HUDEP-2 (cell line): Measurements from ENCODE around the gene XPR1.
A peak's percentile ranks its signal among the peaks of the same experiment; 100 is the strongest.
"Not testable (repeated sequence)": the region's sequence is repeated elsewhere in the genome, so short reads cannot be mapped to it uniquely, and the experiment has no call there.

ENCODE experiments used
- DNase-seq, 76 experiments: peaks; one replicate each; lab custom pipeline; 2025; ENCODE audit not compliant: unreplicated experiment in 76 of 76; lab: John Stamatoyannopoulos, UW

Gene XPR1

DNA sequence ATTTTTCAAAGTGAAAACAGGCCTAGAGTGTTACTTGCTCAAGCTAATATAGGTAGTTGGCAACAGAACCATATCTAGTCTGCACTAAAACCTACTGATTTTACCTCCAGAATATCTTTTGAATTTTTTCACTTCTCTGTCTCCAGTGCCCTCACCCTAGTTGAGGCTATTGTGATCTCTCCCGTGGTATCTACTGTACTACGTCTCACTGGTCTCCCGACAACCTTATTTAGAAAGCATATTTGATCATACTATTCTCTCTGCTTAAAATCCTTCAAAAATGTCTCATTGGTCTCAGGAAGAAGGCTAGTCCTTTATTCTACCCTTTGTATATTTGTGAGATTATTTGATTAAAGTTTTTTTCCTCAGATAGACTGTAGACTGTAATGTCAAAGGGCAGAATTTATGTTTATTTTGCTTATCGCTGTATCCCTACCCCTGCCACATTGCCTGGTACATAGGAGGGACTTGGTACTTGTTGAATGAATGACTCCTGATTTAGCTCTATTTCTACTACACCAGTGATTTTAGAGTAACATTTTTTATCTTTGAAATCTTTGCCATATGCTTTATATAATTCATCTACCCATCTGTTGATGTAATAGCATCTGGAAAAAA is 145.4 kb downstream of the XPR1 start:
- no peak for DNase-seq

DNA sequence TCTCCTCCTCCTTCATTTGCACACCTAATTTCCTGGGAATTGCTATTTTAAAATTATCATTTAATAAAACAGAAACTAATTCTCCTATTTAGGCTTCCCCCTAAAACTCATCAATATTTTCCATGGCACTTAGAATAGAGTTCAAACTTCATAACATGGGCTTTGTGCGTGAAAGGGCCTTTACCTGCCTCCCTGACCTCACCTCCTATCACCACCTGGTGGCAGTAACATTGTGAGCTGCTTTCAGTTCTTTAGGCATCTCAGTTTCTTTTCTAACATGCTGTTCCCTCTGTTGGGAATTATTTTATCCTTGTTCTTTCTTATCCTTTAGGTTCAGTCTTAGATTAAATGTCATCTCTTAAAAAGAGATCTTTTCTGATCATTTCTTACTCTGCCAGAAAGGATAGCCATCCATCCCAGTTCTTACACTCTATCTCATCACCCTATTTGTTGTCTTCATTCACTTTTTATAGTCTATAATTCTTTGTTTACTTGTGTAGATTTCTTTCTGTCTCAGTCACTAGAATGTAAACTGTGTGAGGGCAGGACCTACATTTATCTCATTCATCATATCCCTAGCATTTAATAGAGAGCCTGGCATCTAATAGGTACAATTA is 147.1 kb downstream of the XPR1 start:
- peak in 1 of 76 experiments; percentile 4 for DNase-seq

DNA sequence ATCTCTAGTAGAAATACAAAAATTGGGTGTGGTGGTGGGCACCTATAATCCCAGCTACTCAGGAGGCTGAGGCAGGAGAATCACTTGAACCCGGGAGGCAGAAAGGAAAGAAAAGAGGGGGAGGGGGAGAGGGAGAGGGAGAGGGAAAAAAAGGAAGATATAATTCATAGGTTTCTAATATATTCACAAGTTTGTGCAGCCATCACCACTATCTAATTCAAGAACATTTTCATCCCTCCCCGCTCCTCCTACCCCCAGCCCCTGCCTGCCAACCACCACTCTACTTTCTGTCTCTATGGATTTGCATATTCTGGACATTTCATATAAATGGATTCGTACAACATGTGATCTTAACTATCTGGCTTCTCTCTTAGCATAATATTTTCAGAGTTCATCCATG is 147.8 kb downstream of the XPR1 start:
- DNase-seq: no peak

DNA sequence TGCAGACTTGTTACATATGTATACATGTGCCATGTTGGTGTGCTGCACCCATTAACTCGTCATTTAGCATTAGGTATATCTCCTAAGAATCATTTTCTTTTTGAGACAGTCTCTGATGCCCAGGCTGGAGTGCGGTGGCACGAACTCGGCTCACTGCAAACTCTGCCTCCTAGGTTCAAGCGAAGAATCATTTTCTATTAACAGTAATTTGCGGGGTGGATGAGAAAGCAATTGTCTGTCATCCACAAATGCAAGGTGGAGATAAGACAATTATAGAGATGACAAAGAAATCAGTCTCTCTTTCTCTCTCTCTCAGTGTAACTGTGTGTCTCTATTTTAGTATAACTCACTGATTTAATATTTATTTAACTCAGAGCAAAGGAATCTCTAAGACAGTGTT is 149.9 kb downstream of the XPR1 start:
- DNase-seq: no peak

DNA sequence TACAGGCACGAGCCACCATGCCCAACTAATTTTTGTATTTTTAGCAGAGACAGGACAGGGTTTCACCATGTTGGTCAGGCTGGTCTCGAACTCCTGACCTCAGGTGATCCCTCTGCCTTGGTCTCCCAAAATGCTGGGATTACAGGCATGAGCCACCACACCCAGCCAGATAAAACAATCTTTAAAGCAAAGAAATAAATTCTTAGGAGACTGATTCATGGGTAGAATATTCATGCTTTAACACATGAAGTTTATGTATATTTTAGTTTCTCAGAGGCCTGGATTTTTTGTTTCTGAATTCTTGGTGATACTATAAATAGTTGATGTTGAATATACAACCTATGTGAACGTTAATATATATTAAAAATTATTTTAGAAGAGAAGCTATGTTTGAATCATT is 153.5 kb downstream of the XPR1 start:
- no peak for DNase-seq

DNA sequence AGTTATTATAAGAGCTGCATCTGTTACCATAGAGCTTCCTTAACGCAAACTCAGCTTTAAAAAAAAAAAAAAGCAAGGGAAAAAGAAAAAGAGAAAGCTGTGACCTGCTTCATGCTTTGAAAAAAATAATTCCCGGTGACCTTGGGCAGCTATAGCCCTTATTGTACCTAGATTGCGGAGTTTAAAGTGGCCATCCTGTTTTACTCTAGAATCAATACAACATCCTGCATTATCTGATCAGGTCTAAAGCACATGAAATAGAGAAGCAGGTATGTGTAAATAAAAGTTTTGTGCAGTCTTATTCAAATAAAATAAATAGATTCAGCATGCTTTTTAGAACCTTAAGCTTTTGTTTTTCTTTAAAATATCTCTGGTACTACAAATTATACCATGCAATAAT is 154.1 kb downstream of the XPR1 start:
- DNase-seq: no peak

DNA sequence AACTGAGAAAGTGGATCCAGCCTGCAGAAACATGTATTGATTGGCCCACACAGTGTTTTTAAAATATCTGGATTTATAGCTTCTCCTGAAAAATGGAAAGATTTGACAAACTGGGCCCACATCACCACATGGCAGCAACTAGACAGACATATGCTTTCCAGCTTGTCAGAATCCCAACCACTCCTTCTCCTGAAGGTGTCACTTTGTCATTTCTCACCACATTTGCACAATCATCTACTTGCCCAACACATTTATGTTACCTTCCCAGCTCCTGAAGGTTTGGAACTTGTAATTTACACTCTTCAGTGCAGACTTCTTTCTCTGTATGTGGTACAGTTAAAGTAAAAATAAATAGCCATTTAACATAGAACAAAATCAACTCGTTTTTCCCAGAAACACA is 154.8 kb downstream of the XPR1 start:
- no peak for DNase-seq

DNA sequence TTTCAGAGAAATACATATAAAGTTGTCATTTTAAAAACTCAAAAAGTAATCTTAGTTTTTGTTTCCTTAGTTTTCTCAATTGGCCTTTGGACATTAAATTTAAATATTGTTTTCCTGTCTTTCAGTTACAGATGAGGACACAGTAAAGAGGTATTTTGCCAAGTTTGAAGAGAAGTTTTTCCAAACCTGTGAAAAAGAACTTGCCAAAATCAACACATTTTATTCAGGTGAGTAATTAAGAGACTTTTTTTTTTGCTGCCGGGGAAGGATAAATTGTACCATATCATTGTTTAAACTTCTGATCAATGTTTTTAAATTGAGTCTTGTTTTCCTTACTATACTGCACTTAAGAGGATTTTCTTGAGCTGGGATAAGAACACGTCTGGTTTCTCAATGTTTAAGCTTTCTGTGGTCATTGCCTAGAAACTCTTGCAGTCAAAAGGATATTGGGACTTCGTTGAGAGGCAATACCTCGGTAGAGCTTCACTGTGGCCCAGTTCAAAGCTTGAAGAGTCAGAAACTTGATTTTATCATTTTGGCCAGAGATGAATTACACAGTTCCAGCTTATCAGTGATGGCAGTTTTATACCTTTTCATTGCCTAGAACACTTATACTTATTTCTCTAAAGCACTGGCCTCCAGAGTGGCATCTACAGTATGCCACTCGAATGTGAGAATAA is 155.9 kb downstream of the XPR1 start:
- DNase-seq: no peak

DNA sequence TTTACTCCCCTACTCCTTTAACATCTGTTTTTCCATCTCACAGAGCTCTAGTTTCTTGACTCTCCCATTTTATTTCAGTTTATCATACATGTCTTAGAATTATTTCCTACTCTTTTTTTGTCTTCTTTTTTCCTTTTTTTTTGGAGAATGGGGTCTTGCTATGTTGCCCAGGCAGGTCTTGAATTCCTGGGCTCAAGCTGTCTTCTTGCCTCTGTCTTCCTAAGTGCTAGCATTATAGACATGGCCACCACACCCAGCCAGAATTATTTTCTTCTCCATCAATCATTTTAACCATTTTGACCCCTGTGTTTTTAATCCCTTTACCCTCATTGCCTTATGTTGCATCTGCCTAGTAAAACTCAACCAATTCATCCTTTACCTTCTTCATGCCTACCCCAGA is 157.6 kb downstream of the XPR1 start:
- DNase-seq: no peak

DNA sequence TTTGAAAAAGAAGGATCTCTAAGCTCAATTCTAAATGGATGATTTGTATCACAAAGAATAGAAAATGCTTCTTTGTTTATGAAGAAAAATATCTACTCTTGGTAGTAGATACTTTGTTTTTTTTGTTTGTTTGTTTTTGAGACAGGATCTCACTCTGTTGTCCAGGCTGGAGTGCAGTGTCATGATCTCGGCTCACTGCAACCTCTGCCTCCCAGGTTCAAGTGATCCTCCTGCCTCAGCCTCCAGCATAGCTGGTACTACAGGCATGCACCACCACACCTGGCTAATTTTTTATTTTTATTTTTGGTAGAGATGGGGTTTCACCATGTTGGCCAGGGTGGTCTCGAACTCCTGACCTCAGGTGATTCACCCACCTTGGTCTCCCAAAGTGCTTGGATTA is 159.3 kb downstream of the XPR1 start:
- DNase-seq: not testable (repeated sequence)

DNA sequence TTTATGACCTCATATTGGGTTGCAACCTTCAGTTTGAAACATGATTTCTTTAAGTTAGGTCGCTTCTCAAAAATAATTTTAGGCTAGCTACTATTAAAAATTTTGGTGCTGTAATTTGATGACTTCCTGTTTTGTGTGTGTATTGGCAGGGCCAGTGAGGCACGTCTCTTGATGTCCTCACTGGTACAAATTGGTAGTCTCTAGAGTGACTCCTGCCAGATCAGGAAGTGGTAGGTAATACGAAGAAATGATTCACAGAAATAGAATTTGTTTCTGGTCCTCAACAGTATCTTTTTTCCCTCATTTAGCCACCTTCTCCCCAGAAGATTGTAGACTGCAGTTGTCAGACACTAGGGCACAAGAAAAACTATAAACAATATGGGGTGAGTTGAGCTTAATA is 160.0 kb downstream of the XPR1 start:
- no peak for DNase-seq

DNA sequence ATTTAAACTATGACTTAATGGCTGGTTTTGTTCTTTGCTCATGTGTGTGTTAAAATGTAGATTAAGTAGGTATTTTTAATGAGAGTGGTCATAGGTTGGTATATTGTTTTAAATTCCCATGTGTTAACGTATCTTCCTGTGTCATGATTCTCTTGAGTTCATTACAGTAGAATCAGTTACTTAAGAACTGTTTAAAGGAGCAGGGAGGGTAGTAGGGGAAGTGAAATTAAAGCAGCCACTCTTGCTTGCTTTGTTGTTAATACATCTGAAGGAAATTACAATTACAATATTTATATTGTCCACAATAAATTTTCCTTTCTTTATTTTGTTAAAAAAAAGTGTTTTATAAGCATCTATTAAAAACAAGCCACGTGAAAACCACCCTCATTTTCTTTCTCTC is 161.6 kb downstream of the XPR1 start:
- DNase-seq: no peak

DNA sequence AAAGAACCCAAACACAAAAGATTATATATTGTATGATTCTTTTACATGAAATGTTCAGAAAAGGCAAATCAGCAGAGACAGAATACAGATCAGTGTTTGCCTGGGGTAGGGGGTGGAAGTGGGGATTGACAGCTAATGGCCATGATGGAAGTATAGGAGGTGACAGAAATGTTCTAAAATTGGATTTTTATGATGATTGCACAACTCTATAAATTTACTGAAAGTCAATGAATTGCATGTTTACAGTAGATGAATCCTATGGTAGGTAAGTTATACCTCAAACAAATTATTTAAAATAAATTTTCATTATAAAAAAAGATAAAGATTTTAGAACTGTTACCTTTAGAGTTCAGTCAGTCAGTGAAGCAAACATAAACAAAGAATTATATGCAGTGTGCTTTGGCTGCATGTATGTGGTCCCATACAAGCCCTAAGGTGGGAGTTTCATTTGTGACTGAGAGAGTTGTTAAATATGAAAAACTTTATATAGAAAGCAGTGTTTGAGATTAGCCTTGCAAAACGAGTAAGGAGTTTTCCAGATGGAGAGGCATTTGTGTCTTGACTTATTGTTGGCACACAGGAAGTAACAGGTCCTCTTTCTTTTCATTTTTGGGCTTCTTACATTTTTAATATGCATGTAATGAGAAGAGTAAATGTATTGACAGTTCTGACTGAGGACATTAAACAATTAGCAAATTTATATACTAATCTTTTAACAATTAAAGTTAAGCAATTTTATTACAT is 165.2 kb downstream of the XPR1 start:
- DNase-seq: no peak

DNA sequence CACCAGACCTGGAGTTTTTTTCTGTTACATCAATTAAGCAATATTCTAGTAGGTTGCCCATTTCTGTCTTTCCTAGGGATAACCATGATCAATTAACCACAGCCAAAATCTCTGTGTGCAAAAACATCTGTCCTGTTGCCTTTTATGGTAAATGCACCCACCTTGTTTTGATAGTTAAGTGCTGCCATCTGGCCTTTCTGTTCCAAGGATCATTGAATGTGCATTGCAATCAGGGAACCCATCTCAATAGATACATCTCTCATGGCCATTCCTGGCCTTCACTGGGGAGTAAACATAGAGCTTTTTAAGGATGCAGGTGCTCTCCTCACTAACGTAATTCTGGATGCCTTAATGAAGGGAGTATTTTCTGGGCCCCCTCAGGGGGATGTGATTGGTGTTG is 169.1 kb downstream of the XPR1 start:
- no peak for DNase-seq

DNA sequence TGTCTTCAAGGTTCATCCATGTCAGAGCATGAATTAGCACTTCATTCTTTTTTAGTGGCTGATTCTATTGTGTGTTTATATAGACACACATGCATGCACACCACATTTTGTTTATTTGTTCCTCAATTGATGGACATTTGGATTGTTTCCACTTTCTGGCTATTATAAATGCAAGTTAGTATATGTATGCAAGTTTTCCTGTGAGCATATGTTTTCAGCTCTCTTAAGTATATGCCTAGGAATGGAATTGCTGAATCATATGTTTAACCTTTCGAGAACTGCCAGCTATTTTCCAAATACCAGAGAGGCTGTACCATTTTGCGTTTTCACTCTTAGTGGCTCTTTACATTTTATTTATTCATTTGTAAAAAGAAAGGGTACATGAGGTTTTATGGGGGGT is 171.0 kb downstream of the XPR1 start:
- no peak for DNase-seq

DNA sequence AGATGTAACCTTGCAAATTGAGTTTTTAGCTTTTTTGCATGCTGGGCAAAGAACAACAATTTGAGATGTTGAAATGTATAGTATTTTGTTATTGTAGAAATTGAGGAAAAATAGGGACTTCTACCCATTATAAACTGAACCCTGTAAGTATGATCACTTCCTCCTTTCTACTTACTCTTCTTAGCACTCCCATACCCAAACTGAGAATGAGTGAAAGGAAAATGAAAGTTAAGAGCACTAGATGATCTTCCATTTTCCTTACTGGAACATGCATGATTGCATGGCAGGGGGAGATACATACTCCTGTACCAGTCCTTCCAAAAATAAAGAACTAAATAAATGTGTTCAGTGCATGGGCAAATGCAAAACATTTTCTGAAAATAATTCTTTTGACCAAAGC is 173.5 kb downstream of the XPR1 start:
- no peak for DNase-seq

DNA sequence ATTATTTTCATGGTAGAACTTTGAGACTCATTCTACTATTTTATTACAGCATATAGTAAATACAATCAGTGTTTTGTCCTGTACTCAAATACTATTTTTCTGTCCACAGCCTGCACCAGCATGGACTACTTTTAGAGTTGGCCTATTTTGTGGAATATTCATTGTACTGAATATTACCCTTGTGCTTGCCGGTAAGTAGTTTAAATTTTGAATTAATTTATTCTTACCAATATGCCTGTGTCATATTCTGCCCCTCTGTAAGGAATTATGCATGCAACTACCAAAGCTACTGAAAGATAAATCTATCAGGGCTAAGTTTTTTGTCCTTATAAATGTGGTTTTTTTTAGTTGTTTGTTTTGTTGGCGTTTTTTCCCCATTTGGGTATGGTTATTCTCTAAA is 179.5 kb downstream of the XPR1 start:
- DNase-seq: no peak

DNA sequence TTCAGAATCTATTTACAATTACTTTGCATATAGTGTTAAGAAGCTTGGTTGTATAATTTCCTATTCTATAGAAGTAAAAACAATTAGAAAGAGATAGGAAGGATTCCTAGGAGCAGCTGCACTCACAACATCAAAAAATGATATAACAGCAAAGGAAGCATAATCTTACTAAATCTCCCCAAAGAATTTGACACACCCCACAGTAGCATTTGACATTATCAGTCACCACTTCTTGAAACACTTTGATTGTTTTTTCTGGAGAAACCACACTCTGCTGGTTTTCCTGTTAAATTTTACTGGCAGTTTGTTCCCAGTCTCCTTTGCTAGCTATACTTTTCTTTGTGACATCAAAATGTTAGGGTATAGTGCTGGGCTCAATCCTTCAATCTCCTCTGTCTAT is 180.1 kb downstream of the XPR1 start:
- no peak for DNase-seq

DNA sequence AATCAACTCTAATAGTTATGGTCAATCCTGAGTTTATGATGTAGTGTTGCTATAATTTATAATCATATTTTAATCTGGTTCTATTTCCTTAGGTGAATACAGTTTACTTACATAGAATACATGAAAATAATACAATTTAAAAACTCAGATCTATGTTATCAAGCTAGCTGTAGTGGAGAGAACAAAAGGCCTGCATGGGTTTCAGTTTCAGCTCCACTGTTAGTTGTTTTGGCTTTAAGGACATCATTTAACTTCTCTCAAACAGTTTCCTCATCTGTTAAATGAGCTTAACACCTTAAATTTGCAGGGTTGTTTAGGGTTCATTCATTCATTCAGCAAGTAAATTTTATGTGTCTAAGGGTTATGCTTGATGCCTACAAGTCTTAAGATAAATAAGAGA is 182.4 kb downstream of the XPR1 start:
- no peak for DNase-seq

DNA sequence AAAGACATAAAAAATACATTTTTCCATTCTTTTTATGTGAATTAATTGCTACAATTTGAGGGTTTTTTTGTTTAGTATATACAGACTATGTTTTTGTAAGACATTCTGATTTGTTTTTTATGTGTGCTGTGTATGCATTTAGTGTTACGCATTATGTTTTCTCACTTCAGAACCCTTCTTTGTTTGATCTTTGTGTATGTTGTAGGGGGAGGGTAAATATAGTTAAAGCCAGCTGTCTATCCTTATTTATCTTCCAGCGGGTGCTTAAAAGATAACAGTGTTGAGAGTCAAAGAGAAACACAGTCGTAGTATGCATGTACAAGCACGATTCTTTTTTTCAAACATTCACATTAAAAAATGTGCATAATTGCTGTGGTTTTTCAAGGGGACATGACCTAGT is 183.4 kb downstream of the XPR1 start:
- DNase-seq: no peak

DNA sequence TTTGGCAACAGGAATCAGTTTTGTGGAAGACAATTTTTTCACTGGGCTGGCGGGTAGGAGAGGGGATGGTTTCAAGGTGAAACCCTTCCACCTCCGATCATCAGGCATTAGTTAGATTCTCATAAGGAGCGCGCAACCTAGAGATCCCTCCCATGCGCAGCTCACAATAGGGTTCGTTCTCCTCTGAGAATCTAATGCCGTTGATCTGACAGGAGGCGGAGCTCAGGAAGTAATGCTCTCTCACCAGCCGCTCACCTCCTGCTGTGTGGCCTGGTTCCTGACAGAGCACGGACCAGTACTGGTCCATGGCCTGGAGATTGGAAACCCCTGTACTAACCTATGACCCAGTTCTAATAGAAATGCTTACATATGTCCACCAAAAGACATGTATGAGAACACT is 184.3 kb downstream of the XPR1 start:
- no peak for DNase-seq

DNA sequence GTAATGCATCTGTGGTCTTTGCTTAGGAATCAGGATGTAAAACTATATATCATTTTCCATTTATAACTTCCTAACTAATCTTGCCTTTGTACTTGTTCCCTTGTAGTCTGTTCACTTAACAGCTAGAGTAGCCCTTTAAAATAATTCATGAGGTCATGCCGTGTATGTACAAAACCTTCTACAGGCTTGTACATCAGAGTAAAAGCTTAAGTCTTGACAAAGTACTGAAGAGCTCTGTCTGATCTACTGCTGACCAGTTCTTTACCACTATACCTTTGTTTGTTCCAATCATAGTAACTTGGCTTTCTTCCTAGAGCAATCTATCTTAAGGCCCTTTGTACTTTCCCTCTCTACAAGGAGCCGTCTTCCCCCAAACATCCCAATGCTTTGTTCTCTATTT is 190.1 kb downstream of the XPR1 start:
- DNase-seq: no peak
